ENCODE data around the gene PELI1.

The PELI1 gene

DNA sequence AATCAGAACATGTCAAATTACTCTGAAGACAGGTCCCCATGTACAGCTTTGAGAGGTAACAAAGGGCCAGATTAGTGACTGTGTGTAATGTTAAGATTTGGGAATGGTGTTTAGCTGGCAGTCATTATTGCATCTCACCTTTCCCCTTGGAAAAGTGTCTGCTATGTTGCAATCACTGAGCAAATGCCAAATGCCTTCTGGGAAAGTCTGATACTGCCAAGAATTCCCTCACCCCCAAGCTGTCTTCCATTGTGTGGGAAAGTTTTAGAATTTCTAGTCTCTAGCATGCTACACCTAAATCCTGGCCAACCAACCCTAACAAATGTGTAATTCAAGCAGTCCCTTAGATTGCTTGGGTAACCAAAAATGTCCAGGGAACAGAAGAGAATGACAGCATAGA is 13.6 kb upstream of the PELI1 start:
- TF ChIP-seq Cebpa-rat (IDR thresholded peaks at IDR 0.05): no peak

DNA sequence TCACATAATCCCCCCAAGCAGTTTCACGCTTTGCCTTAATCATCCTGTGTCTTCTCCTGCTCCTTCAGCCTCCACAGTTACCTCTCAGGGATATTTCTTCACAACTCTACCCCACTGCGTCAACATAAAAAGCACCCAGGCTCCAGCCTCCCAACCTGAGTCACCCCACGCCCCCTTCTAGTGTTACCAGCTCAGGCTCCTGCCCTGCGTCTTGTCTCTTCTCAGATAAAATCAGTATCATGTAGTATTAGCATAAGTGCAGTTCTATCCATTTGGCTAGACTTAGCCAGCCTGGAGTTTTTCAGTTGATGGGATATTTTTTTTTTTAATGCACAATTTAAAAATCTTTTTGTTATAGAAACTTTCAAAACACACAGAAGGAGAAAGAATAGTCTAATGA is 9.6 kb upstream of the PELI1 start:
- H3K9me3 ChIP-seq: no peaks in the 10 kb centered on the region
- H3K4me1 ChIP-seq: peaks cover 9% of the 10 kb centered on the region
- no peak overlapping the region for H3K9ac ChIP-seq
- no peak overlapping the region for H3K4me2 ChIP-seq
- H4K20me1 ChIP-seq: no peaks in the 10 kb centered on the region
- H3K4me3 ChIP-seq: no peak overlapping the region
- H3K36me3 ChIP-seq: no peaks in the 10 kb centered on the region
- no peaks in the 10 kb centered on the region for H3K27me3 ChIP-seq
- TF ChIP-seq Cebpa-rat (IDR thresholded peaks at IDR 0.05): no peak
- H3K27ac ChIP-seq: no peak overlapping the region

More for the DNA sequence above, 13.6 kb upstream of the PELI1 start:
- Histone ChIP-seq H3K9me3 (no peaks in the 10 kb centered on the region), H3K27ac (no peak overlapping the region), H3K36me3 (no peaks in the 10 kb centered on the region), H3K4me1 (peaks cover 1% of the 10 kb centered on the region), H3K4me3 (no peak overlapping the region), H3K9ac (no peak overlapping the region), H3K4me2 (no peak overlapping the region), H4K20me1 (no peaks in the 10 kb centered on the region), H3K27me3 (no peaks in the 10 kb centered on the region)

DNA sequence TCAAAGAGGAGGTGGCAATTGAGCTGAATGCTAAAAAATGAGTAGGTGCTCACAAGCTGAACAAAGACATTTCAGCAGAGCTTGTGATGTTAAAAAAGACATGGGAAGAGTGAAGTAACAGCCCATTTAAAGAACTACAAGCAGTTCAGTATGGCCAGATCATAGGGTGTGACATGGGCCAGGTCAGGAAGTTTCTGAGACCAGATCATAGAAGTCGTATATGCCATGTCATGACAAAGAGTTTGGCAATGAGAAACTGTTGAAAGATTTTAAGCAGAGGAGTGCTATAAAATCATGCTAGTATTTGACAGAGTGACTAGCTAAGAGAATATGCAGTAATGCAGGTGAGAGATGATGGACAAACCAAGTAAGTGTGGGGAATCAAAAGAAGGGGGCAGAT is 7.3 kb upstream of the PELI1 start:
- H4K20me1 ChIP-seq: no peaks in the 10 kb centered on the region
- H3K27me3 ChIP-seq: no peaks in the 10 kb centered on the region
- no peak overlapping the region for H3K4me3 ChIP-seq
- H3K9me3 ChIP-seq: no peaks in the 10 kb centered on the region
- no peak overlapping the region for H3K9ac ChIP-seq
- H3K4me2 ChIP-seq: no peak overlapping the region
- H3K27ac ChIP-seq: no peak overlapping the region
- TF ChIP-seq Cebpa-rat (IDR thresholded peaks at IDR 0.05): no peak
- H3K4me1 ChIP-seq: peaks cover 9% of the 10 kb centered on the region
- H3K36me3 ChIP-seq: no peaks in the 10 kb centered on the region

DNA sequence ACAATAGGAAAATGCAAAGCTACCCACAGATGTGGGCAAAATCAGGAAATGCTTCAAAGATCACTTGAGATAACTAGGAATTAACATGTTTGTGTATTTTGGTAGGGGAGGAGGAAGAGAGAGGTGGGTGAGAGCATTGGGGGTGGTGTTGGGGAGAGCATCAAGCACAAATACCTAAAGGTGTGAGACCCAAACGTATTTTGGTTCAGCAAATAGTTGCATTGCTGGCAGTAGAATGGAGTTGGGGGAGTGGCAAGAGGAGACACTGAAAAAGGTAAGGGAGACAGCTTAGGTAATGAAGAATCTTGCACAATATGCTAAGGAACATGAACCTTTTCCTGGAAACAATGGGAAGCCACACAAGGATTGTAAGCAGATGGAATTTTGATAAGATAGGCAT is 1.5 kb upstream of the PELI1 start:
- H3K9ac ChIP-seq: no peak overlapping the region
- H3K4me3 ChIP-seq: no peak overlapping the region
- peaks cover 13% of the 10 kb centered on the region for H4K20me1 ChIP-seq
- no peaks in the 10 kb centered on the region for H3K27me3 ChIP-seq
- H3K4me1 ChIP-seq: peaks cover 29% of the 10 kb centered on the region
- TF ChIP-seq Cebpa-rat (IDR thresholded peaks at IDR 0.05): no peak
- H3K27ac ChIP-seq: no peak overlapping the region
- no peak overlapping the region for H3K4me2 ChIP-seq
- H3K9me3 ChIP-seq: no peaks in the 10 kb centered on the region
- no peaks in the 10 kb centered on the region for H3K36me3 ChIP-seq

DNA sequence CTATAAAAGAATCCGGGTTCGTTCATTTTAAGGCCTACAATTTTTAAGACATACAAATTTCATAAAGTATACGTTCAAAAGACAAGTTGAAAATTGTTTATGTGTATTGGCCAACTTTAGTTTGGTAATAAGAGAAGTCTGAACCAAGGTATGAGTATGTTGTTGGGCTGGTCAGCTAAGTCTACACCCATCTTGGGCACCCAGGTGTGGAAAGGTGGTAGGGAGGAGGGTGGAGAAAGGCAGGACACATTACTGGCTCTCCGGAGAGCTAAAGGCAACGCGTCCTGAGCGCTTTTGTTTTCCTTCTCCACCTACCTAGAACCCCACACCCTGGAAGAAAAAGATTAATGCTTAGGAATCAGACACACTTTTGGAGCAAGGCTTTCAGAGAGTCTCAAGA is 899 bp upstream of the PELI1 start:
- Histone ChIP-seq H3K4me2 (no peak overlapping the region), H3K27me3 (no peaks in the 10 kb centered on the region), H3K36me3 (no peaks in the 10 kb centered on the region), H3K27ac (no peak overlapping the region), H3K9me3 (no peaks in the 10 kb centered on the region), H3K4me1 (peaks cover 35% of the 10 kb centered on the region), H3K9ac (no peak overlapping the region), H3K4me3 (no peak overlapping the region), H4K20me1 (peaks cover 19% of the 10 kb centered on the region)
- TF ChIP-seq Cebpa-rat (IDR thresholded peaks at IDR 0.05): no peak

DNA sequence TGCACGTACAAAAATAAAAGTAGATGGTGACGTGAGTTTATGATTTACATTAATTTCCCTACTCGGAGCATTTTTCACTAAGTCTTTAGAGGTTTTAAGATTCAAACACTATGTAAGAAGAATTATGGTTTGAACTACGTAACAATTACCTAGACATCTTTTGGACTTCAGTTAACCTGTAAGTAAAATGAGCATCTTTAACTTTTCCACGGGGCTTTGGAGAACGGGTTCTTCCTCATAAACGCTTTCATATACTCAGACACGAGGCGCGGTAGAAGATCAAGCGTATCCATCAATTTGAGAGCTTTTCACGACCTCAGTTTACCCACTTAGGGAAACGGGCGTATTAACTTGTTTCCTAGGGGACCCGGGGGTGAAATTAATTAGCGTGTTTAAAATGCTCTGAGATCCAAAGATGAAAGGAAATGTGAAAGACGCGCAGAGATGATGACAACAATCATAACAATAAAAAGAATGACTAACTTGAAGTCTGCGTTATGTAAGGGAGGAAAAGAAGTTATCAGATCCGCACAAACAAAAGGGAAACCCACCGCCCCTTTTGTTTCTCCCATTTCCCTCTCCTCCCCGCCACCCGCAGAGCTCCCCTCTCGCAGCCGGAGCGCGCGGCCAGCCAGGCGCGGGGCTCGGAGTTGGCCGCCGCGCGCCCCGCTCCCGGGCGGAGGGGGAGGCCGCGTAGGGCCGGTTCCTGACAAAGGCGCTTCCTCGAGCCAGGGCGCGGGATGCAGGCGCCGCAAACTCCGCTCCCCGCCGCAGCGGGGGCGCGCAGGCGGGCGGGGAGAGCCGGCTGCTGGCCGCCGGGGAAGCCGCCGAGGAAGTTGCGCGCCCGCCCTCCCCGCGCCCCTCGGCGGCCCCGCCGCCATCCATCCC is 807 bp downstream of the PELI1 start:
- Histone ChIP-seq H3K4me3 (peak overlapping the region; percentile 92), H4K20me1 (peaks cover 33% of the 10 kb centered on the region), H3K27me3 (no peaks in the 10 kb centered on the region), H3K27ac (peak overlapping the region; percentile 88), H3K4me2 (peak overlapping the region; percentile 75), H3K9me3 (no peaks in the 10 kb centered on the region), H3K9ac (peak overlapping the region; percentile 91), H3K4me1 (peaks cover 52% of the 10 kb centered on the region), H3K36me3 (peaks cover 3% of the 10 kb centered on the region; the same call in 1 of the 2 replicates)
- no peak for TF ChIP-seq Cebpa-rat (IDR thresholded peaks at IDR 0.05)

DNA sequence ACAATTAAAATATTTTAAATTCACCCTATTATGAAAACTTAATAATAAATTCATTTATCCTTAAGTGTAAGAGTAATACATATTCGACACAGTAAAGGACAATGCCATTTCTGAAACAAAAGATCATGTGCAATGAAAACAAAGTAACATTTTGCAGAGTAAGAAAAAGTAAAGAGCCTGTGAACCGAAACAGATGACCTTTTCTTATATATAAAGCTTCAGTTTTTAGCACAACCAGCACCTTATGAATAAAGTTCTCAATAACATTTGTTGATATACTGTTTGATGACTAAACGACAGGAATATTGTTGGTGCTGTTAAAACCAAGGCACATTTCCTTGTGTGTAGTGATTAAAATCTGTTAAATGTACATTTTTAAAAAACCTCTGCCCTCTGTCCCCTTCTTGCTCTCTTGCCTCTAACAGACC is 1.5 kb downstream of the PELI1 start:
- H3K9me3 ChIP-seq: no peaks in the 10 kb centered on the region
- peaks cover 9% of the 10 kb centered on the region; the same call in 1 of the 2 replicates for H3K36me3 ChIP-seq
- peak overlapping the region; percentile 91 for H3K9ac ChIP-seq
- H3K27me3 ChIP-seq: no peaks in the 10 kb centered on the region
- no peak for TF ChIP-seq Cebpa-rat (IDR thresholded peaks at IDR 0.05)
- peaks cover 58% of the 10 kb centered on the region for H3K4me1 ChIP-seq
- H3K4me3 ChIP-seq: peak overlapping the region; percentile 92
- H3K4me2 ChIP-seq: peak overlapping the region; percentile 75
- peaks cover 40% of the 10 kb centered on the region for H4K20me1 ChIP-seq
- H3K27ac ChIP-seq: peak overlapping the region; percentile 88

DNA sequence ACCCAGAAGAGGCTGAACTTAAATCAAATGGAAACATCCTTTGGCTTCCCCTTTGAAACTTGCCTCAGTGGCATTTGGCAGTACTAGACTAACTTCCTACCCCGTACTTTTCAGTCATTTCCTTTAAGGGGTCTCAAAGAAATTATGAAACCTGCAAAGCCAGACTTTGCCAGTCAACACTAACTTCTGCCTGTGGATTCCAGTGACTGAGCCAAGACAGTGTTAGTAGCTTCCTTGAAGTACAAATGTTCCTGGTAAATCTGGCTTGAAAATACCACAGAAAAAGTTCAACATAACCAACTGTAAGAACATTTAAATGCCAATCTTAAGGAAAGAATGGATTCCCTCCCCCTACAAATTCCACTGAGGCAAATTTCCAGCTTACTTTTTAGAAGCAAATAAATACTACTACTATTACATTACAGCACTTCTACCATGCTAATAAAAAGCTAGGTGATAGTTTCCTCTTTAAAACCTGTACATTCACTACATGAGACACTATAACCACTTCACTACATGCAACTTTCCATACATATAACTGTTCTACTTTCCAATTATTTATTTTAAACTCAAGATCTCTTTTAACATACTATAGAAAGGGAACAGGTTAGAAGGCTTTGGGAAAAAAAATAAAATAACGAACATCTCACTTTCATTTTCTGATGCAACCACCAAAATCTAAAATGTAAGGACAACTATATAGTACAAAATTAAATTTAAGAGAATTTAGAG is 2.4 kb downstream of the PELI1 start:
- Histone ChIP-seq H3K9ac (0 out of 2 replicates have a peak overlapping the region, but pooled peaks have one; percentile 22), H3K4me3 (peak overlapping the region; percentile 92), H4K20me1 (peaks cover 40% of the 10 kb centered on the region), H3K27me3 (no peaks in the 10 kb centered on the region), H3K36me3 (peaks cover 9% of the 10 kb centered on the region; the same call in 1 of the 2 replicates), H3K4me2 (peak overlapping the region; percentile 75), H3K27ac (peak overlapping the region; percentile 27; the same call in 1 of the 2 replicates), H3K4me1 (peaks cover 63% of the 10 kb centered on the region), H3K9me3 (no peaks in the 10 kb centered on the region)
- TF ChIP-seq Cebpa-rat (IDR thresholded peaks at IDR 0.05): no peak

DNA sequence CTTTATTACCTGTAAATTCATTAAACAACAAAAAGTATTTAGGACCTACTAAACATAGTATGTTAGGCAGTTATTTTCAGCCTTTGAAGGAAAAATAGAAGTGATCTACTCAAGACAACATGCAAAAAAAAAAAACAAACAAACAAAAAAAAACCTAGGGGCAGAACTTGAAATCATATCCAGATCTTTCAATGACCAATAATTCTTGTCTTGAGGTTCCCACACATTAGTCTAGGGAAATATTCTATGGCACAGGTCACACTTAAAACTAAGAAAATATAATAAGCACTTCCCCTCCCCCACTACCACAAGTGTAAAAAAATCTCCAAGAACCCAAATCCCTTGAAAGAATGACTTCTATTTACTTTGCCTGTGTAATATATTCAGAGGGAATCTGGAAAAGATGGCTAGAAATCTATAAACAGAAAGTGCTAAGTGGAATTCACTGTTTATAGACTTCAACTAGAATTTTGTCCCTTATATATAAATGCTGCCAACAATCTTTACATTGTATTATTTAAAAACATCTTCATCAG is 3.5 kb downstream of the PELI1 start:
- no peaks in the 10 kb centered on the region for H3K27me3 ChIP-seq
- TF ChIP-seq Cebpa-rat (IDR thresholded peaks at IDR 0.05): no peak
- no peak overlapping the region for H3K27ac ChIP-seq
- peaks cover 47% of the 10 kb centered on the region for H4K20me1 ChIP-seq
- H3K9me3 ChIP-seq: no peaks in the 10 kb centered on the region
- H3K9ac ChIP-seq: no peak overlapping the region
- peaks cover 63% of the 10 kb centered on the region for H3K4me1 ChIP-seq
- H3K4me3 ChIP-seq: no peak overlapping the region
- H3K4me2 ChIP-seq: peak overlapping the region; percentile 43; the same call in 1 of the 2 replicates
- peaks cover 9% of the 10 kb centered on the region; the same call in 1 of the 2 replicates for H3K36me3 ChIP-seq
